Activated naive CD4-positive, alpha-beta T cell (primary cell): ENCODE results near the gene ATXN10.
A peak's percentile ranks its signal among the peaks of the same experiment; 100 is the strongest.
"Not testable (repeated sequence)": the region's sequence is repeated elsewhere in the genome, so short reads cannot be mapped to it uniquely, and the experiment has no call there.

Experiments
- DNase-seq, 4 experiments: peaks; one replicate each; lab custom pipeline; 2025; lab: John Stamatoyannopoulos, UW

ATXN10 gene, protein sequence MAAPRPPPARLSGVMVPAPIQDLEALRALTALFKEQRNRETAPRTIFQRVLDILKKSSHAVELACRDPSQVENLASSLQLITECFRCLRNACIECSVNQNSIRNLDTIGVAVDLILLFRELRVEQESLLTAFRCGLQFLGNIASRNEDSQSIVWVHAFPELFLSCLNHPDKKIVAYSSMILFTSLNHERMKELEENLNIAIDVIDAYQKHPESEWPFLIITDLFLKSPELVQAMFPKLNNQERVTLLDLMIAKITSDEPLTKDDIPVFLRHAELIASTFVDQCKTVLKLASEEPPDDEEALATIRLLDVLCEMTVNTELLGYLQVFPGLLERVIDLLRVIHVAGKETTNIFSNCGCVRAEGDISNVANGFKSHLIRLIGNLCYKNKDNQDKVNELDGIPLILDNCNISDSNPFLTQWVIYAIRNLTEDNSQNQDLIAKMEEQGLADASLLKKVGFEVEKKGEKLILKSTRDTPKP

GRCh38 chr22:45671783-45672563, at the start of gene ATXN10:
Gene ATXN10 (plus strand): TSS chr22:45671834. CDS start chr22:45672064, 230 bp downstream.
- DNase-seq: peak; percentile 29 to 68 (median 51)

GRCh38 chr22:45621836-45622600, 49.6 kb upstream of the ATXN10 start:
- no peak for DNase-seq

DNA sequence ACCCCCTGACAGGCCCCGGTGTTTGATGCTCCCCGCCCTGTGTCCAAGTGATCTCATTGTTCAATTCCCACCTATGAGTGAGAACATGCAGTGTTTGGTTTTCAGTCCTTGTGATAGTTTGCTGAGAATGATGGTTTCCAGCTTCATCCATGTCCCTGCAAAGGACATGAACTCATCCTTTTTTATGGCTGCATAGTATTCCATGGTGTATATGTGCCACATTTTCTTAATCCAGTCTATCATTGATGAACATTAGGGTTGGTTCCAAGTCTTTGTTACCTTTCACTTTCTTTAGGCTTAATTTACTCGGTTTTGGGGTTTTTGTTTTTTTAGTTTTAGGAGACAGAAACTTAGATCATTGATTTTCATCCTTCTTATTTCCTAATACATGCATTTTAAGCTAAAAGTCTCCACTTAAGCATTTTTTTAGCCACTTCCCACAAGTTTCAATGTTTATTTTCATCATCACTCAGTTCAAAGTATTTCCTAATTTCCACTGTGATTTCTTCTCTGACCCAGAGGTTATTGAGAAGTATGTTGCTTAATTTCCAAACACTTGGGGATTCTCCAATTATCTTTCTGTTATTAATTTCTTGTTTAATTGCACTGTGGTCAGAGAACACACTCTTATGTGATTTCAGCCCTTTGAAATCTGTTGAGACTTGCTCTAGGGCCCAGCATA, 48.0 kb upstream of the ATXN10 start:
- DNase-seq: not testable (repeated sequence)

DNA sequence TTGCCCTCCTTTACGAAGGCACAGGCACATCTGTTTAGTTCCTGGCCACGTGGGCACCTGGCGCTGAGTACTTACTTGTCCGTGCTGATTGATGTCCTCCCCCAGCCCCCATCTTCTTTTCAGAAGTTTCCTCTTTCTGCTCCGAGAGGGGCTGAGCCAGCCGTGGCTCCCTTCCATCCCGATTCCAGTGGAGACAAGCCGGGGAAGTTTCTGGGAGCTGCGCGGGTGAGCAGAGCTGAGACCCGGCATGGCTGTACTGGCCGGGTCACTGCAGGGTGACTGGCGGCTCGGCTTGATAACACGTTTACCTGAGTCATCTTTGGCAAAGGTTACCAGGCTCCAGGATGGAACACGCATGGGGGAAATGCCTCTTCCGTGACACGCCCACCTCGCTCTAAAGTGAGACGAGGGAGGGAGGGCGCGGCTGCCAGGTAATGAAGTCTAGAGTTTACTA, 45.4 kb upstream of the ATXN10 start:
- no peak for DNase-seq

DNA sequence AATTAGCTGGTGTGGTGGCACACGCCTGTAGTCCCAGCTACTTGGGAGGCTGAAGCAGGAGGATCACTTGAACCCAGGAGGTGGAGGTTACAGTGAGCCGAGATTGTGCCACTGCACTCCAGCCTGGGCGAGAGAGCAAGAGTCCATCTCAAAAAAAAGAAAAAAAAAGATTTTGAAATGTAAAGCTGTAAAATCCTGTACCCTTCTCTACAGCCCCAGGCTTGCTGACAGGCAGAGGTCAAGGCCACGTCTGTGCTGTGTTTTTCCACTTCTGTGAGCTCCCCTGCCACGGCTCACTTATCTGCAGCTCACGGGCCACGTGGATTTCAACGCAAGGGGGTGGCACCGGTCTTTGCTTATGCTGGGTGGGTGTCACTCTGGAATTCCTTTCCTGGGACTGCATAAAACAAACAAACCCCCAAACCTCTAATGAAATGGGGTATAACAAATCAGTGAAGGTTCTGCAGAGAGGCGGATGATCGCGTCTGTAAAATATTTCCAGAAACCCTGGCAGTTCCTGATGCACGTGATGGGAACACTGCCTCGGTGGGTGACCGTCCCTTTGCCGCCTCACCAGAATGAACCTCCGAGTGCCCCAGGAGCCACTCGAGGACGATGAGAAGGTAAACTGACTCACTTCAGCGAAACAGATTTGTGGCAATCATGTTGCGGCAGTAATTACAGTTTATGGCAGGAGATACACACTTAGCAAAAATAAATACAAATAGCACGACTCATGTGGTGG, 44.0 kb upstream of the ATXN10 start:
- no peak for DNase-seq

- no peak for DNase-seq
These were observed 43.1 kb upstream of the ATXN10 start for GRCh38 chr22:45628515-45628914.

DNA sequence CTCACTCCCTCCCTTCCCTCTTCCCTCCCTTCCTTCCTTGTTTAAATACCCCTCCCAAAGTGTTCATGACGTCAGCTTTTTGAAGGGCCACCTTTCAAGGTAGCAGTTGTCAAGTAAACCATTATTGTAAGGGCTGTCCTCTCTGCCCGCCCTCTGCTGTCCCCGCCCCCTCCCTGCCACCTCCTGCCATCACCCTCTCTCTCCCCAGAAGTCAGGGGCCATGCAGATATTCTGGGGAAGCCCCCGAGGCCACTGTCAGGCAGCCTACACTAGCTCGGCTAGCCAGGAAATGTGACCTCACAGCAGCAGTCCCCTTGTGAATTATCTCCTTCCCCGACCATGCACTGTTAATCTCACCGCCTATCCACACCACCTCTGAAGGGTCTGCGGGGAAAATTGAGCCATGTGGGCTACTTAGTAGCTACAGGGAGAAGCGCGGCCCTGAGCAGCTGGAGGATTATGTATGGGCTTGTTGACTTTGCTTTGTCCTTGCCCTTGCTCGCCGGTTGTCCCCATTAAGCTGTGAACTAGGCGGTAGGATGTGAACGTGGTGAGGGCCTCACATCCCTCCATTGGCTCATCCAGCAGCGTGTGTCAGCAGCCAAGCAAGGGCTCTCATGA, 42.1 kb upstream of the ATXN10 start:
- no peak for DNase-seq

DNA sequence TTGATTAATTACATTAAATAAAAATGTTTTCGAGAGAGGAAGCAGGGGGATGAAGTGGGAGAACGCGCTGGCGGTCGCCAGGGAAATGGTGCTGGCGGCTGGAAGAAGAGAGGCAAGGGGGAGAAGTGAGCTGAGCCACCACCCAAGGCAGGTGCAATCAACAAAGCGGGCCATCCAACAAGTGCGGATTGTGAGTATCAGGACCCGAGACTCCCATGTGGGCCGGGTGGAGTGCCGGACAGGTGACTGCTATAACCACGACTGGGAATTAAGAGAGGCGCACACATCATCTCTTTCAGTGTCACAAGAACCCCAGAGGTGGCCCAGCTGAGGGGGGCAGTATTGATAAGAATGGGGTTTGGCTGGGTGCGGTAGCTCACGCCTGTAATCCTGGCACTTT, 41.2 kb upstream of the ATXN10 start:
- DNase-seq: no peak

- no peak for DNase-seq
These were observed 40.3 kb upstream of the ATXN10 start for GRCh38 chr22:45631140-45631840.

GRCh38 chr22:45631841-45632238, 39.8 kb upstream of the ATXN10 start:
- DNase-seq: no peak

DNA sequence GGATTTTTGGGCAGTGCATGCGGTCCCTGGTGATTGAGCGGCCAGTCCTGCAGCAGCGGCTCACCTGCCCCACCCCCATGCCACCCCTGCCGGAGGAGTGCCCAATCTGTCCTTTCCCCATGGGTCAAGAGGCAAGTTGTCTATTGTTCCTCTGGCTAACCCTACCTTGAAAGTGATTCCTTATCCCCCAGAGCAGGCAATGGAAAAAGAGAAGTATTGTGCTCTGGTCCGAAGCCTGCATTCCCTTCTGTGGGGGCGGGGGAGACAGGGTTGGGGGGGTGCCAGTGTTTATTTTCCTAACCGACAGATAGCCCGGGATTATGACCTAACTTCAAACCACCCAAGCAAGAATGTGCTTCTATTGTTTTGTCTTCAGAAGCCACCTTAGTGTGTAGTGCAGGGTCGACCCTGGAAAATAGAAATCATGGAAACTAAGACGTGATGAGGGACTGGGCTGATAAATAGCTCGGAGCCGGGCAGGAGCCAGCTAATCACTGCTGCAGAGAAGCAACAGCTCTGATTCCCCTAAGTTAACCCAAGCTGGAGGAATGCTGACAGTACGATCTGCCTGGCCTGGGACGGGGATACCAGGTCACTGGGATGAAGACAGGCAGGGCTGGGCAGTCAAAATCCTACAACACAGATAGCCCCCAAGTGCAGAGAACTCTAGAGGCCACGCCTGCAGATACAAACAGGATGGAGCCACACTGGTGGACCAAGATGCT, 38.7 kb upstream of the ATXN10 start:
- no peak for DNase-seq

- no peak for DNase-seq
These were observed 35.0 kb upstream of the ATXN10 start for GRCh38 chr22:45636683-45637082.

- DNase-seq: no peak
These were observed 33.4 kb upstream of the ATXN10 start for GRCh38 chr22:45638197-45638596.

- no peak for DNase-seq
These were observed 32.5 kb upstream of the ATXN10 start for GRCh38 chr22:45638834-45639746.

DNA sequence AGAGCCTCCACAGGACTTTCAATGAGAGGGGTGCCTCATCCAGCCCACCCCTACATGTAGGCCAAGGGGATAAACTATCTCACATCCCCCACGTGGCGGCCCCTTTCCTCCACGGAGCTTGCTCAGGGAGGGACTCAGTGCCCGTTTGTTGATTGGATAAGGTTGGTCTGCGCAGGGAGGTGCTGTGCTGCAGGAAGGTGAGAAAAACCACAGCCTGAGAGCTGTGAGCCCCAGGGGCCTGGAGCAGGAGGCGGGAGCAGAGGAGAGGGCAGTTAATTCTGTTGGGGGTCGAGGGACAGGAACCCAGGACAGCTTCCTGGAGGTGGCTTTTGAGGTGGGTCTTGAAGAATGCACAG, 31.9 kb upstream of the ATXN10 start:
- DNase-seq: no peak

GRCh38 chr22:45640291-45640940, 31.2 kb upstream of the ATXN10 start:
- no peak for DNase-seq

DNA sequence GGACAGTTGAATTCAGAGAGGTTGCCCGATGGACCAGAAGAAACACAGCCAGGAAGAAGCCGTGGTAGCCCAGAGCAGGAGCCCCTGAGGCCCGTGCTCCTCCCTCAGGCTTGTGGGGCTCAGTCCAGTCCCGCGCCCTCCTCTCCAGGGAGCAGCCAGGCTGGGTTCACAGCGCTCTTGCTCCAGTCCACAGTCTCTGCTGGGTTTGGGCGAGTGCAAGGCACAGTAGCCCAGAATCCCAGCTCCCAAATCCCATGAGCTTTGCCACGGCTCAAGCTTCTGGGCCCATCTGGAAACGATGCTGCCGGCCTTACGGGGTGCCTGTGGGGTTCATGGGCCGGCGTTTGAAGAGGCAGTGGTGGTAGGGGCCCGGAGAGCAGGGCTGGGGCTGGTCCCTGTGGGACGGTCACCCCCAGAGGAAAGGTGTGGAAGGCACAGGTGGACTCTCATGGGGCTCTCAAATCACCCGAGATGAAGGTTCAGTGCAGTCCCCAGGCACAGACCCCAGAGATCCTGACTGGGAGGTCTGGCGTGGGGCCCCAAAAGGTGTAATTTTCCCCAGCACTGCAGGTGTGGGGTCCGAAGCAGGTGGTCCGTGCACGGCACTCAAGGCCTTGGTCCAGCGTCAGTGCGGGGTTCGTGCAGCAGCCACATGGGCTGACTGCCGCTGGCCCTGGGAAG, 30.6 kb upstream of the ATXN10 start:
- DNase-seq: no peak
